Cardiac muscle cell (in vitro differentiated cells and primary cell): ENCODE data around the gene HBZ. TPM values are rescaled to one million over a fixed set of nuclear protein-coding genes. Genes with fewer than 3 reads are reported as not detected.
"Not testable (repeated sequence)": the region's sequence is repeated elsewhere in the genome, so short reads cannot be mapped to it uniquely, and the experiment has no call there.

Source experiments
- DNase-seq, 2 donors: peaks; one replicate each; pipeline versions ENCODE4 v3.0.0 to v3.0.0-alpha.2; 2010 to 2017; ENCODE audit warnings: low read depth in 1 of 2, low spot score in 1 of 2
- H3K27ac ChIP-seq: fragments of 200-600 bp; sonication (generic); 2 replicates; pipeline ENCODE4 v1.5.1; 2016
- H3K27me3 ChIP-seq: fragments of 200-600 bp; sonication (generic); 2 replicates; pipeline ENCODE4 v1.6.0; 2016; ENCODE audit warnings: control low read depth
- H3K36me3 ChIP-seq: fragments of 200-600 bp; sonication (generic); 2 replicates; pipeline ENCODE4 v1.5.1; 2016; ENCODE audit warnings: control low read depth
- H3K4me1 ChIP-seq: fragments of 200-600 bp; sonication (generic); 2 replicates; pipeline ENCODE4 v1.8.1; 2017; ENCODE audit warnings: low read depth, mild to moderate bottlenecking, mixed run types
- H3K4me3 ChIP-seq: fragments of 200-600 bp; sonication (generic); 2 replicates; pipeline ENCODE4 v1.5.1; 2016; ENCODE audit warnings: mild to moderate bottlenecking
- H3K9me3 ChIP-seq: fragments of 200-600 bp; sonication (generic); 2 replicates; pipeline ENCODE4 v1.5.1; 2017; ENCODE audit warnings: low read depth, mild to moderate bottlenecking, control low read depth
- CTCF ChIP-seq: IDR thresholded peaks from 2 replicates; pipeline ENCODE4 v1.5.1; 2012; ENCODE audit warnings: low read depth, mild to moderate bottlenecking, low read length
- polyA plus RNA-seq: library from polyadenylated mRNA; unstranded; fragments of >200 nt; fragmentation: Nextera tagmentation; extraction: Ambion mirVana; gene quantifications from 2 replicates; pipeline ENCODE4 v1.2.1, GENCODE V29; 2016
- total RNA-seq: library from RNA; depleted of rRNA; stranded (reverse); fragments of >200 nt; gene quantifications from 2 replicates; pipeline ENCODE4 v1.2.3, GENCODE V29; 2016

HBZ gene
- total and polyA plus RNA-seq, 2 experiments from 2014 or later = not detected

- DNase-seq = no peak
- H3K27me3 ChIP-seq = peaks cover 31% of the 10 kb centered on the region
- H3K27ac ChIP-seq = no peak overlapping the region
- no peaks in the 10 kb centered on the region for H3K4me1 ChIP-seq
- no peak for TF ChIP-seq CTCF
- no peak overlapping the region for H3K4me3 ChIP-seq
- no peaks in the 10 kb centered on the region for H3K9me3 ChIP-seq
- no peaks in the 10 kb centered on the region for H3K36me3 ChIP-seq
Measured at GRCh38 chr16:146646-147045, 5.8 kb upstream of the HBZ start.

- no peak overlapping the region for H3K27ac ChIP-seq
- peak in 1 of 2 donors; percentile 13 for DNase-seq
- no peaks in the 10 kb centered on the region for H3K36me3 ChIP-seq
- no peak overlapping the region for H3K4me3 ChIP-seq
- no peaks in the 10 kb centered on the region for H3K4me1 ChIP-seq
- peaks cover 37% of the 10 kb centered on the region for H3K27me3 ChIP-seq
- TF ChIP-seq CTCF = no peak
- H3K9me3 ChIP-seq = no peaks in the 10 kb centered on the region
Measured at GRCh38 chr16:149024-149660, 3.3 kb upstream of the HBZ start.

GRCh38 chr16:153129-153521, 681 bp downstream of the HBZ start:
- H3K9me3 ChIP-seq, H3K36me3 ChIP-seq, H3K4me1 ChIP-seq, H3K27ac ChIP-seq, DNase-seq, H3K4me3 ChIP-seq: not testable (repeated sequence)
- peaks cover 73% of the 10 kb centered on the region for H3K27me3 ChIP-seq

- H3K36me3 ChIP-seq, H3K27ac ChIP-seq, H3K9me3 ChIP-seq, H3K4me1 ChIP-seq, DNase-seq, H3K4me3 ChIP-seq: not testable (repeated sequence)
- H3K27me3 ChIP-seq = peaks cover 77% of the 10 kb centered on the region
Measured at GRCh38 chr16:153550-154216, 1.2 kb downstream of the HBZ start.

- peaks cover 7% of the 10 kb centered on the region for H3K4me1 ChIP-seq
- peak; percentile 35 to 68 for DNase-seq
- no peak overlapping the region for H3K27ac ChIP-seq
- peak overlapping the region; percentile 53 for H3K4me3 ChIP-seq
- no peaks in the 10 kb centered on the region for H3K36me3 ChIP-seq
- H3K9me3 ChIP-seq = no peaks in the 10 kb centered on the region
- no peak for TF ChIP-seq CTCF
- H3K27me3 ChIP-seq = peaks cover 77% of the 10 kb centered on the region
Measured at GRCh38 chr16:154217-155030, 2.0 kb downstream of the HBZ start.

GRCh38 chr16:155031-155398, 2.6 kb downstream of the HBZ start:
- H3K27me3 ChIP-seq = peaks cover 75% of the 10 kb centered on the region

More at GRCh38 chr16:155031-155398, 2.6 kb downstream of the HBZ start:
- H3K27ac ChIP-seq = no peak overlapping the region
- DNase-seq = no peak
- H3K4me3 ChIP-seq = peak overlapping the region; percentile 53
- H3K36me3 ChIP-seq = no peaks in the 10 kb centered on the region
- peaks cover 7% of the 10 kb centered on the region for H3K4me1 ChIP-seq
- no peaks in the 10 kb centered on the region for H3K9me3 ChIP-seq
- TF ChIP-seq CTCF = no peak
